ENCODE measurements around the gene COG3.

Gene COG3

GRCh38 chr13:45439008-45439407, 25.7 kb upstream of the COG3 start:
- DNase-seq (ENCODE audit: low read depth), result no peak
- no peak overlapping the region for H3K4me3 ChIP-seq (ENCODE audit: low read depth, low read length)
- no peak for TF ChIP-seq CTCF (IDR thresholded peaks at IDR 0.05; ENCODE audit: low read depth, low read length, missing control alignments)

DNA sequence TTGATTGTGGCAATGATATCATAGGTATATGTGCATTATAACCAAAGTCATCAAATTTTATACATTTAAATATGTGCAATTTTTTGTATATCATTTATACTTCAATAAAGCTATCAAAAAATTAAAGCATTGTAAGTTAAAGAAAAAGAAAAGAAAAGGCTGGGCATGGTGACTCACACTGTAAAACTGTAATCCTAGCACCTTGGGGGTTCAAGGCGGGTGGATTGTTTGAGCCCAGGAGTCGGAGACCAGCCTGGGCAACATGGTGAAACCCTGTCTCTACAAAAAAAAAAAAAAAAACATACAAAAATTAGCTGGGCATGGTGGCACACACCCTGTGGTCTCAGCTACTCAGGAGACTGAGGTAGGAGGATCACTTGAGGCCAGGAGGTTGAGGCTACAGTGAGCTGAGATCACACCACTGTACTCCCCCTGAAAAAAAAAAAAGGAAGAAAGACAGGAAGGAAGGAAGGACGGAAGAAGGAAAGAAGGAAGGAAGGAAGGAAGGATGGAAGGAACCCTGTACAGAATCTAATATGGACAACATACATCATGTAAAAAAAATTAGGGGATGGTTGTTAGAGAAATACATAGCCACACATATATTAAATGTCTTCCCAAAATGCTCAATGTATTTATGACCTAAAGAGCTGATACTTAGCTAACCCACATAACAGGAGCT, 24.8 kb upstream of the COG3 start:
- TF ChIP-seq CTCF (IDR thresholded peaks at IDR 0.05; ENCODE audit: low read depth, low read length, missing control alignments), result no peak
- H3K4me3 ChIP-seq (ENCODE audit: low read depth, low read length), result no peak overlapping the region
- no peak for DNase-seq (ENCODE audit: low read depth)

DNA sequence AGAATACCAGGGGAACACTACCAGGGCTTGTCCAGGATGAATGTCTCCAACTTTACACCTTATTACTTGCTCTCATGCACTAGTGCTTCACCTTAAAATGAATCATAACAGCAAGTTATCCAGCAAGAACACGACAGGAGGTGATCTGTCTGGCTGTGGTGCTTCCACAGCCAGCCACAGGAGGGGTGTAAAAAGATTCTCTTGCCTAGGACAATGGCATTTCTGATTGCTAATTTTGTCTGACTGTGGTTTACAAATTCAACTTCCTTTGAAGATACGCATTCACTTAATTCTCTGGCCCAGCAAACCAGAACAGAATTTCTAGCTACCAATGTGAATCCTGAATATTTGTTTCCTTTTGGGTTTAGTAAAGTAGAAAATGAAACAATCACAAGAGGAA, 23.1 kb upstream of the COG3 start:
- DNase-seq (ENCODE audit: low read depth), result no peak
- H3K4me3 ChIP-seq (ENCODE audit: low read depth, low read length), result no peak overlapping the region
- TF ChIP-seq CTCF (IDR thresholded peaks at IDR 0.05; ENCODE audit: low read depth, low read length, missing control alignments), result peak; percentile 41

GRCh38 chr13:45445053-45445452, 19.7 kb upstream of the COG3 start:
- no peak overlapping the region for H3K4me3 ChIP-seq (ENCODE audit: low read depth, low read length)
- DNase-seq (ENCODE audit: low read depth), result no peak
- no peak for TF ChIP-seq CTCF (IDR thresholded peaks at IDR 0.05; ENCODE audit: low read depth, low read length, missing control alignments)

- no peak for TF ChIP-seq CTCF (IDR thresholded peaks at IDR 0.05; ENCODE audit: low read depth, low read length, missing control alignments)
- no peak overlapping the region for H3K4me3 ChIP-seq (ENCODE audit: low read depth, low read length)
- no peak for DNase-seq (ENCODE audit: low read depth)
Measured at GRCh38 chr13:45446181-45446580, 18.6 kb upstream of the COG3 start.

DNA sequence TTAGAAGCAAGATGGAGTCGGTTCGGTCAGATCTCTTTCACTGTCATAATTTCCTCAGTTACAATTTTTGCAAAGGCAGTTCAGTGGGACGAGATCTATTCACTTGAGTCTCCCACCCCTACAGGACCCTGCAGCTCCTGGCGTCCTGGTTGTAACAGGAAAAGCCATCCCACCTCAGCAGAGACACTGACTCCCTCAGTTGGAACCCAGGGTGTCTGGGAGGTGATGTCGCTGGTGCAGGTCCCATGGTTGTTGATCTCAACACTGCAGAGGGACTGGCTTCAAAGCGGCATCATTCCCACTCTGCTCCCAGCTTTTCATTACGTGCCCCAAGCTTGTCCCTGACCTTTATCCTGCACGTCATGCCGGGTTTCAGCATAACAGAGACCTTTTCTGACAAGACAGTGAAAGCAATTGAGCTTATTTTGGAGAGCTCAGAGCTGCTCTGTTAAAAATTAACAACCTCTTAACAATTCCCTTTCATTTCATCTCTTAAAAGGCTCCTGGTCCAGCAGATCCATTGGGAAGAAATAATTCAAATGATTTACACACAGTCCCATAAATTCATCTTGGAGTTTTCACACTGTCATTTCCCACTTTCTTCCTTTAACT, 17.6 kb upstream of the COG3 start:
- TF ChIP-seq CTCF (IDR thresholded peaks at IDR 0.05; ENCODE audit: low read depth, low read length, missing control alignments), result no peak
- DNase-seq (ENCODE audit: low read depth), result no peak
- no peak overlapping the region for H3K4me3 ChIP-seq (ENCODE audit: low read depth, low read length)

Data from GM12864 (cell line).